Activated naive CD4-positive, alpha-beta T cell treated with Interleukin-2 at 50 U/mL for 16 hours (primary cell): ENCODE results near the gene MTMR11.
"Not testable (repeated sequence)": the region's sequence is repeated elsewhere in the genome, so short reads cannot be mapped to it uniquely, and the experiment has no call there.

Experiments
- DNase-seq: peaks from one replicate; pipeline ENCODE4 v3.0.0-alpha.2; 2020

Gene MTMR11

GRCh38 chr1:149899460-149900284 lies 37.0 kb downstream of the MTMR11 start, which contains the start of gene BOLA1:
BOLA1 (plus strand) TSS chr1:149899568; CDS start chr1:149900060, 492 bp downstream.
- DNase-seq = peak; percentile 84

DNA sequence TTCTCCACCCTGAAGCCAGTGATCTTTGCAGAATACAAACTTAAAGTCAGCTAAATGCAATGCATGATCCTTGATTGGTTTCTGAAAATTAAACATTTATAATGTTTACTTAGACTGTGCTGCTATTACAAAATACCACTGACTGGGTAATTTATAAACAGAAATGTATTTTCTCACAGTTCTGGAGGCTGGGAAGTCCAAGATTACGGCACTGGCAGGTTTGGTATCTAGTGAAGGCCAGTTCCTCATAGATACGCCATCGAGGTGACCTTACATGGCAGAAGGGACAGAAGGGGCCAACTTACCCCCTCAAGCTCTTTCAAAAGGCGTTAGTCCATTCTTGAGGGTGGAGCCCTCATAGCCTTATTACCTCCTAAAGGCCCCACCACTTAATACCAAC lies 40.1 kb downstream of the MTMR11 start:
- DNase-seq = no peak

DNA sequence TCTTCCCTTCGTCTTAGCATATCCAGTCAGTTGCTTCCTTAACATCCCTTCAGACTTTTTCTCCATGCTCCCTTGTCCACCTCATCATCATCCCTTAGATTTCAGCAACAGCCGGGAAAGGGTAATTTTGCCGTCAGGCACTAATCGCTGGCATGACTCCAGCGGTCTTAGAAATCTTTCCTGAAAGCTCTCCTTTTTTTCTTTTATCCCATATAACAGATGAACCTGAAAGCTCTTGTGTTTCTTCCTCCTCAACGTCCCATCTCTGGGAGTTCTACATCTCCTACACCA lies 47.7 kb downstream of the MTMR11 start:
- no peak for DNase-seq

- DNase-seq = peak; percentile 77
Observed at GRCh38 chr1:149888247-149888998, 48.3 kb downstream of the MTMR11 start.

DNA sequence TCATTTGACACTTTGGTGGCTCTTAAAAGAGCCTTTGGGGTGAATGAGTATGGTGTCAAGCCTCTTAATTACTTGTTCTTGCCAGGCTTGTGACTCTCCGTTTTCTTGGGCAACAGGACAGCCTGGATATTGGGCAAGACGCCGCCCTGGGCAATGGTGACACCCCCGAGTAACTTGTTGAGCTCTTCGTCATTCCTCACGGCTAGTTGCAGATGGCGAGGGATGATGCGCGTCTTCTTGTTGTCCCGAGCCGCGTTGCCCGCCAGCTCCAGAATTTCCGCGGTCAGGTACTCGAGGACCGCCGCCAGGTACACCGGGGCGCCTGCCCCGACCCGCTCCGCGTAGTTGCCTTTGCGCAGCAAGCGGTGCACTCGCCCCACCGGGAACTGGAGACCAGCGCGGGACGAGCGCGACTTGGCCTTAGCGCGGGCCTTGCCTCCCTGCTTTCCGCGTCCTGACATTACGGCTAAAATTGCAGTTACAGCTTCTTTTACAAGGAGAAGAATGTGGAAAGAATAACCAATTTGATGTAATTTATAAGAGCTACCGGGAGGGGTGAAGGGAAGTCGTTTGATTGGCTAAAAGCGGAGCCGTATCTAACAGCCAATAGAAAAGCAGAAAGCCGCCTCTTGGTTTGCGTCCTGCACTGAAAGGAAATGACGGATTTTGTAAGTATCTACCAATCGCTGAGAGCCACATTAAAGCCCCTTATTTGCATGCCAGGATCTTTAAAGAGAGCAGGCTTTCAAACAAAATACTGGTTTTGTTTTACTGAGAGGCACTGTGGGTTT lies 49.0 kb downstream of the MTMR11 start:
- DNase-seq = peak; percentile 71

GRCh38 chr1:149887196-149887455 lies 49.6 kb downstream of the MTMR11 start:
- DNase-seq = not testable (repeated sequence)

- peak; percentile 82 for DNase-seq
Observed at GRCh38 chr1:149886396-149887195, 50.1 kb downstream of the MTMR11 start.

- DNase-seq = not testable (repeated sequence)
Observed at GRCh38 chr1:149886121-149886395, 50.6 kb downstream of the MTMR11 start.

DNA sequence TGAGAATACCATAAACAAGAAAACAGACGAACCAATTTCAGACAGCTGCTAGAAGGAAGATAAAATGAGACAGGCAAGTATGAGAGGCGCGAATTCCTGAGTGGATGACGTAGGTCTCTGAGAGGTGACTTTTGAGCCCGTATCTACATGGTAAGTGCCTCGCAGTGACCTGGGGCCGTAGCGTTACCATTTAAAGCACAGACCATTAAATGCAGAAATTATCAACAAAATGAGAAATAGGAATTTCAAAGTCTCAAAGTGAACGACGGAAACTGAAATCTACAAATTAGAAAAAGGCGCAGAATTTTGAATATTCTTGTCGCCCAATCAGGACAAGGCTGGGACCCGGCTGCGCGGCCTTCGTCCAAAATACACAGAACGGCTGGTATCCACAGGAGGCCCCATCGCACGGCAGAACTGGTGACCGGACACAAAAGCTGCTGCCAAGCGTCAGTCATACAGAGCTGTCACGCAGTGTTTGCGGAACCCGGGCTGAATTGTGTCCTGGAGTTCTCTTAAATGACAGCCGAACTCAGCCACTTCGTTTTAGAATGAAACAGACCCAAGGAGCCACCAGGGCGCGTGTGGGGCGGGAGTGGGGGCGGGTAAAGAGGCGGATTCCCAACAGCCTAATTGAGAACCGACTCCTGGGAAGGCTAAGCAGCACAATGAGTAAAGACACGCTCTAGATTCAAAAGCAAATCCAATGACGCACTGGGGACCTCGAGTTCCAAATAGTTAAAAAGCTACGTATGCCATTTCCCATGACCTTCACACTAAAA lies 51.1 kb downstream of the MTMR11 start:
- peak; percentile 62 for DNase-seq

GRCh38 chr1:149884433-149885338 lies 52.0 kb downstream of the MTMR11 start:
- no peak for DNase-seq

- no peak for DNase-seq
Observed at GRCh38 chr1:149883598-149884247, 53.0 kb downstream of the MTMR11 start.

- no peak for DNase-seq
Observed at GRCh38 chr1:149881876-149882275, 54.8 kb downstream of the MTMR11 start.

DNA sequence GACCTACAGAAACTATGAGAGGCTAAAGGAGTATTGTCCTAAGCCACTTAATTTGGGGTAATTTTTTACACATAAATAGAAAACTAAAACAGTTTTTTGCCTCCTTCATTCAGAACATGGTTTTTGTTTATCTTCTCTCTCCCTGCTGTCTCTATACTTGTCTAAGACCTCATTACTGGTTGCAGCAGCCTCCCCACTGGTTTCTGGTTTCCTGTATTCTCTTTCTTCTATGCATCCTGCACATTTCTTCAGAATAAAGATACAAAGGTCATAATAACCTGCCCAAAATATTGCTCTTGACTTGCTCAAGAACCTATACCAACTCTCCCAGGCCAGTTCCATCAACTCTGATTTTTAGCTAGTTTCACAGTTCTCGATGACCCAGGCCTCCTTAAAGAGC lies 57.1 kb downstream of the MTMR11 start:
- no peak for DNase-seq
